ENCODE data around the gene MDM1. TPM values are rescaled to one million over a fixed set of nuclear protein-coding genes. Genes with fewer than 3 reads are reported as not detected.

MDM1 gene
- total RNA-seq, 1 donor from 2014 or later = 10.5 TPM

DNA sequence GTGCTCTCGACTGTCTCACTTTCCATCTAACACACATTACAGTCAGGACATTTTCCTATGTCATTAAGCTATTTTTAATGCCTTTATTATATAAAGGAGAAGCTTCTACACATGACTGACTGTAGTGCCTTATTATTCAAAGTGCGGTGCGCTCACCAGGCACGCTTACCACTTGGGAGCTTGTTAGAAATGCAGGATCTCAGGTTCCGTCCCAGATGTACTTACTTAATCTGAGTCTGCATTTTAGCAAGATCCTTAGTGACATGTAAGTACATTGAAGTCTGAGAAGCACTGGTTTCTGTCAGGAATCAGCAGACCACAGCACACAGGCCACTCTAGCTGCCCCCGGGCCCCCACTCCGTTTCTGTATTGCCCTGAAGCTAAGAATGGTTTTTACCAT, 44.7 kb upstream of the MDM1 start:
- intact Hi-C loops (cut with DNase I) = no loop called here
- Histone ChIP-seq H3K27me3 (no peaks in the 10 kb centered on the region), H3K4me3 (no peak overlapping the region), H3K4me1 (peaks cover 21% of the 10 kb centered on the region), H3K36me3 (no peaks in the 10 kb centered on the region), H3K27ac (no peak overlapping the region), H3K9me3 (no peaks in the 10 kb centered on the region)
- DNase-seq = no peak
- TF ChIP-seq, protein P1, sequence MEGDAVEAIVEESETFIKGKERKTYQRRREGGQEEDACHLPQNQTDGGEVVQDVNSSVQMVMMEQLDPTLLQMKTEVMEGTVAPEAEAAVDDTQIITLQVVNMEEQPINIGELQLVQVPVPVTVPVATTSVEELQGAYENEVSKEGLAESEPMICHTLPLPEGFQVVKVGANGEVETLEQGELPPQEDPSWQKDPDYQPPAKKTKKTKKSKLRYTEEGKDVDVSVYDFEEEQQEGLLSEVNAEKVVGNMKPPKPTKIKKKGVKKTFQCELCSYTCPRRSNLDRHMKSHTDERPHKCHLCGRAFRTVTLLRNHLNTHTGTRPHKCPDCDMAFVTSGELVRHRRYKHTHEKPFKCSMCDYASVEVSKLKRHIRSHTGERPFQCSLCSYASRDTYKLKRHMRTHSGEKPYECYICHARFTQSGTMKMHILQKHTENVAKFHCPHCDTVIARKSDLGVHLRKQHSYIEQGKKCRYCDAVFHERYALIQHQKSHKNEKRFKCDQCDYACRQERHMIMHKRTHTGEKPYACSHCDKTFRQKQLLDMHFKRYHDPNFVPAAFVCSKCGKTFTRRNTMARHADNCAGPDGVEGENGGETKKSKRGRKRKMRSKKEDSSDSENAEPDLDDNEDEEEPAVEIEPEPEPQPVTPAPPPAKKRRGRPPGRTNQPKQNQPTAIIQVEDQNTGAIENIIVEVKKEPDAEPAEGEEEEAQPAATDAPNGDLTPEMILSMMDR (IDR thresholded peaks at IDR 0.05) = no peak
- no peak for ATAC-seq

DNA sequence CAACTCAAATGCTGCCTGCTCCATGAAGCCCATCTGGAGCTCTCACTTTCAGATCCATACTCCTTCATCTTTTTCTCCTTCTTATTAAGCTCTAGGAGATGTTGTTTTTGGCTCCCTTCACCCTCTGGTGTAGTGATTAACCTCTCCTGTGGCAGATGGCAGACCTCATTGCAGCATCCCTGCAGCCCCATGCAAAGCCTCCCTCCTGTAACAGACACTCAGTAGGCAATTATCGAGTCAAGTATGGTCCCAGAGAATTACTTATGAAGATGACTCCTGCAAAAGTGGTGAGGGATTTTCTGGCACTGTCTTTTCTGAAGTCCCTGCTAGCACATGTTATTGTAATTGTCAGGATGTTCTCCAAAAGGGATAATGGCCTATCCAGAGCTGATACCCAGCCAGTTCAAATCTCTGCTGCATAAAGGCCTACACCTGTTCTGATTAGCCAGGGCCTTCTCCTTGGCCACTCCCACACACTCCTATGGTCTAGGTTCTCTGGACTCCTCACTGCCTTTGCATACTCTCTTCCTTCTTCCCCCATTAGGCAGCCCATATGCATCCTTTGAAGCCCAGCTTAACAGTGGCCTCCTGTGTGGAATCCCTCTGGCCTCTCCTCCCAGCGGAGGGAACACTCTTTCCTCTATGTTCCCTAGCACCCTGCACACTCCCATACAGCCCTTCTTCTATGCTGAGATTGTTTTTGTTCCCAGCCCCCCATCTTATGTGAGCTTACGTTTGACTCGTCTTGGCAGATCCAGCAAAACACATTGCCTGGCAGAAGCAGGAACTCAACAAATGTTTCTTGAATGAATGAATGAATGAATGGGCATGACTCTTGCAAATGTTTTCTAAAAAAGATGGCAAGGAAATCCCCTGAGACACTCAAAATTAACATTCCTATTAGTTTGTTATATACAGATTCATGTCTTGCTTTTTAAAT, 43.9 kb upstream of the MDM1 start:
- Histone ChIP-seq H3K9me3 (no peaks in the 10 kb centered on the region), H3K27me3 (no peaks in the 10 kb centered on the region), H3K4me1 (peaks cover 21% of the 10 kb centered on the region), H3K36me3 (no peaks in the 10 kb centered on the region), H3K27ac (no peak overlapping the region), H3K4me3 (no peak overlapping the region)
- DNase-seq (no peak), ATAC-seq (no peak)
- TF ChIP-seq, protein P1 (IDR thresholded peaks at IDR 0.05) = no peak
- intact Hi-C loops (cut with DNase I) = no loop called here

DNA sequence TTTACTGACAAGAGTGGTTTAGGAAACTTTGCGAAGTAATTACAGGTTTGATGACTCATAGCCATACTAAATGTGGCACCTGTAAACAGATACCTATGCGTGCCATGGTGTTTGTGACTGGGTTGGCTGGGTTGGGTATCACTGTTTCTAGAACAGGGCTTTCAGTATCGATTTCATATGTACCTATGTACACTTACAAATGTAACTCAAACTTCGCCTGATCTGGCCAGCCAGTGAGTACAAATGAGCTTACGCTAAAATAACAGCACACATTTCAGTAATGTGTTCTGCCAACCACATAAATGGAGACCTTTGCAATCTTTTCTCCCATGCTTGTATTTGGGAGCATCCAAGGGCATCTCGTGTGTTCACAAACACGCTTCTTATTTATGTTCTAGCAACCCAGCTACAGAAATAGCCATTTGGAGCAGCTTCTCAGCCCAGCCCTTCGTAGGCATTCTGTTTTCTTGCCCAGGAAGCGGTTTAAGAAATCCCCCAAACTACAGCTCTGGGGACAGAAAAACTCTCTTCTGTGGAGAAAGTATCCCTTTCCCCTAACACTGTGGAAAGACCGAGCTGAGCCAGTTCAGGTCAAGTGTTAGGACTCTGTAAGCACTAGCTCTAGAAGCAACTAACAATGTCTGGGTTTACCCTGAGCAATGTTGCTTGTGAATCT, 42.3 kb upstream of the MDM1 start:
- Histone ChIP-seq H3K9me3 (no peaks in the 10 kb centered on the region), H3K27ac (no peak overlapping the region), H3K36me3 (no peaks in the 10 kb centered on the region), H3K4me3 (no peak overlapping the region), H3K4me1 (peaks cover 15% of the 10 kb centered on the region), H3K27me3 (no peaks in the 10 kb centered on the region)
- TF ChIP-seq, protein P1 (IDR thresholded peaks at IDR 0.05) = no peak
- ATAC-seq (no peak), DNase-seq (no peak)
- intact Hi-C loops (cut with DNase I) = no loop called here

DNA sequence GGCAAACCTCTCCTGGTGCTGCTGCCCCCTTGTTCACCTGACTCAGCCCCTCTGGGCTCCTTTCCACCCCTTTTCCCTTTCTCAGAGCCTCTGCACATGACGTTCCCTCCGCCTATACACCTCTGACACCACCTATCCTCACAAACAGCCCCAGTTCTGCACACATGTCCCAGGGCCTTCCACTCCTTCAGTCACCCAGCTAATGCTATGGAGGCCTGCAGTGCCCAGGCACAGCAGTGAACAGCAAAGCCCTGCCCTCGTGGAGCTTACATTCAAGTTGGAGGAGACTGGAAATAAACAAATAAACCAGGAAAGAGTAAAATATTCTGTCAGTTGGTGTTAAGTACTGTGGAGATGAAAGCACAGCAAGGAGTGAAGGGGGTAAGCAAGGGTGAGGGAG, 38.5 kb upstream of the MDM1 start:
- Histone ChIP-seq H3K27me3 (no peaks in the 10 kb centered on the region), H3K9me3 (no peaks in the 10 kb centered on the region), H3K4me3 (no peak overlapping the region), H3K27ac (no peak overlapping the region), H3K4me1 (peaks cover 24% of the 10 kb centered on the region), H3K36me3 (no peaks in the 10 kb centered on the region)
- TF ChIP-seq, protein P1 (IDR thresholded peaks at IDR 0.05) = no peak
- intact Hi-C loops (cut with DNase I) = no loop called here
- no peak for DNase-seq
- ATAC-seq = no peak

DNA sequence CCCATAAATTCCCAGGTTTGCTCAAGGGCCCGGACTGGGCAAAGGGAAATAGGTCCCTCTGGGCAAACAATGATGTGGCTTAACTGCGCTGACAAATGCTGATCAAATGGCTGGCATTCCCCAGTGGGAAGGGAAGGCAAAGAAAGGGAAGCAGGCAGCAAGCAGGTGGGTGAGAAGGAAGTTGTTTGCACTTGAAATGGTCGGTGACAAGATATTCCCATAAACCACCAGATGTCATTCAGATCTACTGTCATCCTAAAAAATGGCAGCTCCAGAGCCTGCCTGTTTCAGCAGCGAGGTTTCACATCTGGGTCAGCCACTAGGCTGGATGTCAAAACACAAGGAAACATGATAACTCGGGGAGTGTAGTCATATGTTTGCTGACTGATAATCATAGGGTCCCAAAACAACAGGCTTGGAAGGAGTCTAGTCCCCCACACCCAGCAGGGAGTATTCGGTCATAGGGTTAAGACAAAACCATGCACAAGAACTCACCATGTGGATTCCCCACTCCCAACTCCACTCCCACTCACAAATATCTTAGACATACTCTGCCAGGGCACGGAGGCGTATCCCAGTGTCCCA, 37.9 kb upstream of the MDM1 start:
- Histone ChIP-seq H3K36me3 (no peaks in the 10 kb centered on the region), H3K27ac (no peak overlapping the region), H3K4me3 (no peak overlapping the region), H3K9me3 (no peaks in the 10 kb centered on the region), H3K27me3 (no peaks in the 10 kb centered on the region), H3K4me1 (peaks cover 26% of the 10 kb centered on the region)
- ATAC-seq = no peak
- TF ChIP-seq, protein P1 (IDR thresholded peaks at IDR 0.05) = no peak
- DNase-seq = no peak
- intact Hi-C loops (cut with DNase I) = no loop called here
